IMR-90 (cell line): ENCODE measurements around the gene PIM3. TPM values are rescaled to one million over a fixed set of nuclear protein-coding genes. Genes with fewer than 3 reads are reported as not detected.

Experiments used
- ATAC-seq: fragments of 200-7000 bp; cut with Tn5 transposase; 2 replicates; pipeline ENCODE4 v1.9.1; 2020; ENCODE audit warnings: low read depth, mild to moderate bottlenecking, moderate library complexity
- BruUV-seq: library from RNA; stranded (reverse); fragments of 400-500 nt; replicated peaks from 2 replicates; lab custom pipeline; 2021; lab: Mats Ljungman, UMichigan
- CTCF ChIA-PET: fragments of 300-600 bp; formaldehyde crosslinking; extraction: SDS; loops from one replicate; lab custom pipeline; 2021; ENCODE audit warnings: antibody characterized with exemption; lab: Yijun Ruan, JAX
- POLR2A ChIA-PET: fragments of 300-600 bp; sonication (Branson Sonifier 250); formaldehyde crosslinking; loops from one replicate; lab custom pipeline; 2022; ENCODE audit warnings: antibody characterized with exemption; ENCODE audit not compliant: unreplicated experiment; lab: Charles Lee
- DNase-seq: peaks from one replicate; pipeline ENCODE4 v3.0.0; 2013
- H2AFZ ChIP-seq: replicated peaks from 2 replicates; pipeline ENCODE3; 2013; ENCODE audit warnings: low read length, mild to moderate bottlenecking; ENCODE audit not compliant: poor library complexity
- H2AK5ac ChIP-seq: 2 replicates; pipeline ENCODE4 v1.6.1; 2013; ENCODE audit warnings: low read depth, low read length, inconsistent platforms
- H2AK9ac ChIP-seq: replicated peaks from 2 replicates; pipeline ENCODE3; 2013; ENCODE audit warnings: mild to moderate bottlenecking, low read depth, low read length, moderate library complexity; ENCODE audit not compliant: poor library complexity
- H2BK120ac ChIP-seq: 2 replicates; pipeline ENCODE4 v1.6.1; 2013; ENCODE audit warnings: low read depth, low read length, inconsistent platforms
- H2BK15ac ChIP-seq: 3 replicates; pipeline ENCODE4 v1.6.1; 2013; ENCODE audit warnings: low read depth, low read length, inconsistent platforms
- H2BK20ac ChIP-seq: 2 replicates; pipeline ENCODE4 v1.6.1; 2013; ENCODE audit warnings: low read depth, mild to moderate bottlenecking, inconsistent platforms, low read length, moderate library complexity
- H2BK5ac ChIP-seq: 2 replicates; pipeline ENCODE4 v1.6.1; 2013; ENCODE audit warnings: mild to moderate bottlenecking, low read depth, low read length, inconsistent platforms; ENCODE audit not compliant: poor library complexity, severe bottlenecking
- H3K14ac ChIP-seq: replicated peaks from 2 replicates; pipeline ENCODE4 v1.6.1; 2013; ENCODE audit warnings: low read depth, low read length, inconsistent platforms
- H3K18ac ChIP-seq: 2 replicates; pipeline ENCODE4 v1.6.1; 2013; ENCODE audit warnings: low read depth, low read length, control low read depth
- H3K23ac ChIP-seq: 2 replicates; pipeline ENCODE4 v1.6.1; 2013; ENCODE audit warnings: low read depth, low read length, inconsistent platforms
- H3K27ac ChIP-seq: 2 replicates; pipeline ENCODE4 v1.5.1; 2013; ENCODE audit warnings: mild to moderate bottlenecking, control low read depth, low read length; ENCODE audit not compliant: insufficient read depth
- H3K27me3 ChIP-seq: 2 replicates; pipeline ENCODE4 v1.6.1; 2013; ENCODE audit warnings: low read length; ENCODE audit not compliant: control insufficient read depth, insufficient read depth
- H3K36me3 ChIP-seq: 2 replicates; pipeline ENCODE4 v1.6.1; 2013; ENCODE audit warnings: low read length, mixed read lengths; ENCODE audit not compliant: control insufficient read depth, insufficient read depth
- H3K4ac ChIP-seq: 2 replicates; pipeline ENCODE4 v1.6.1; 2013; ENCODE audit warnings: low read depth, low read length, inconsistent platforms
- H3K4me1 ChIP-seq: 2 replicates; pipeline ENCODE4 v1.6.1; 2013; ENCODE audit warnings: low read length, mixed read lengths; ENCODE audit not compliant: control insufficient read depth, insufficient read depth
- H3K4me2 ChIP-seq: 2 replicates; pipeline ENCODE4 v1.6.1; 2013; ENCODE audit warnings: low read depth, mild to moderate bottlenecking, control low read depth, low read length, moderate library complexity
- H3K4me3 ChIP-seq: 2 replicates; pipeline ENCODE4 v1.5.1; 2013; ENCODE audit warnings: low read depth, mild to moderate bottlenecking, control low read depth, low read length, moderate library complexity; ENCODE audit not compliant: insufficient read depth
- H3K56ac ChIP-seq: 2 replicates; pipeline ENCODE4 v1.6.1; 2013; ENCODE audit warnings: low read length, inconsistent platforms; ENCODE audit not compliant: insufficient read depth; ENCODE audit errors: extremely low read depth
- H3K79me1 ChIP-seq, 2 experiments: 2 replicates each; pipeline ENCODE4 v1.6.1; 2013; ENCODE audit warnings: low read length in 2 of 2, inconsistent platforms in 1 of 2, low read depth in 1 of 2
- H3K9ac ChIP-seq: 2 replicates; pipeline ENCODE4 v1.6.1; 2013; ENCODE audit warnings: low read depth, low read length, control low read depth
- H3K9me1 ChIP-seq: 2 replicates; pipeline ENCODE4 v1.6.1; 2013; ENCODE audit warnings: low read length, inconsistent platforms; ENCODE audit not compliant: insufficient read depth
- H3K9me3 ChIP-seq: 2 replicates; pipeline ENCODE4 v1.6.1; 2013; ENCODE audit warnings: low read length; ENCODE audit not compliant: control insufficient read depth, insufficient read depth
- H4K20me1 ChIP-seq: 2 replicates; pipeline ENCODE4 v1.6.1; 2013; ENCODE audit warnings: low read length, inconsistent platforms; ENCODE audit not compliant: insufficient read depth
- H4K5ac ChIP-seq: 2 replicates; pipeline ENCODE4 v1.6.1; 2013; ENCODE audit warnings: mild to moderate bottlenecking, low read depth, low read length, control low read depth
- H4K8ac ChIP-seq, 2 experiments: 2 replicates each; pipeline ENCODE4 v1.6.1; 2013; ENCODE audit warnings: low read depth in 2 of 2, low read length in 2 of 2, control low read depth in 1 of 2, inconsistent platforms in 1 of 2
- H4K91ac ChIP-seq: 2 replicates; pipeline ENCODE4 v1.6.1; 2013; ENCODE audit warnings: low read depth, low read length, inconsistent platforms; ENCODE audit not compliant: insufficient read depth
- RAD21 ChIP-seq: IDR thresholded peaks from 2 replicates; pipeline ENCODE4 v1.6.1; 2012; ENCODE audit warnings: low read length, improper control_type of control experiment
- SMC3 ChIP-seq: fragments of 150-350 bp; IDR thresholded peaks from 2 replicates; pipeline ENCODE4 v1.6.1; 2016; ENCODE audit warnings: low read depth, mild to moderate bottlenecking, antibody characterized with exemption, low read length, moderate library complexity
- WGBS, 2 experiments: methylation state at CpG; one replicate each; pipeline versions ENCODE4 v1.1.5 to v1.1.7; 2013; ENCODE audit warnings: missing lambda C conversion rate in 2 of 2; ENCODE audit not compliant: insufficient read length in 1 of 2; ENCODE audit errors: extremely low coverage in 2 of 2; 5-methylcytosine and 5-hydroxymethylcytosine counted together
- dilution Hi-C: fragments of 300-500 bp; cut with HindIII; formaldehyde crosslinking; loops from one replicate; pipeline ENCODE4 v1.14.3; 2018; ENCODE audit warnings: low sequenced_read_pairs; ENCODE audit not compliant: unreplicated experiment
- in situ Hi-C: fragments of 300-500 bp; cut with MboI; formaldehyde crosslinking; loops from 3 replicates; pipeline ENCODE4 v1.14.3; 2019; ENCODE audit warnings: low sequenced_read_pairs, inconsistent platforms, mixed read lengths
- intact Hi-C: fragments of 100-400 bp; cut with micrococcal nuclease; formaldehyde crosslinking; loops from 2 replicates; pipeline ENCODE4 v1.10.0; 2022
- polyA plus RNA-seq, 3 experiments: library from polyadenylated mRNA; depleted of rRNA; stranded (reverse); fragments of >200 nt; gene quantifications; 2 replicates each; pipeline ENCODE4 v1.2.3, GENCODE V29; 2012; ENCODE audit warnings: low replicate concordance in 1 of 3
- total RNA-seq: library from RNA; depleted of rRNA; stranded (reverse); fragments of >200 nt; gene quantifications from 2 replicates; pipeline ENCODE4 v1.2.3, GENCODE V29; 2012

The PIM3 gene
- total and polyA plus RNA-seq, 2 of the 4 experiments (the other 2 are of a cell fraction), result 8.6 to 24.7 TPM

- 80% methylated on average over 1 of the region's 10 CpGs; no CpG with 5 or more reads in 1 of the 2 experiments for WGBS, 2 experiments
- DNase-seq, result no peak
- Histone ChIP-seq H4K8ac (no peak overlapping the region), H3K9ac (no peak overlapping the region), H3K79me1 (no peaks in the 10 kb centered on the region), H2BK5ac (no peak overlapping the region), H4K91ac (no peak overlapping the region), H3K18ac (no peak overlapping the region), H3K4ac (no peak overlapping the region), H3K56ac (no peak overlapping the region), H2BK15ac (no peak overlapping the region), H3K14ac (no peak overlapping the region), H3K9me3 (peaks cover 14% of the 10 kb centered on the region), H3K27ac (no peak overlapping the region), H3K27me3 (peaks cover 11% of the 10 kb centered on the region; the same call in 1 of the 2 replicates), H3K9me1 (peaks cover 4% of the 10 kb centered on the region; the same call in 1 of the 2 replicates), H2BK20ac (no peak overlapping the region), H2AFZ (no peak overlapping the region), H3K23ac (no peak overlapping the region), H3K4me3 (no peak overlapping the region), H3K36me3 (no peaks in the 10 kb centered on the region), H4K20me1 (no peaks in the 10 kb centered on the region), H2AK5ac (no peak overlapping the region), H3K4me2 (no peak overlapping the region), H4K5ac (no peak overlapping the region), H2BK120ac (no peak overlapping the region), H3K4me1 (peaks cover 2% of the 10 kb centered on the region; the same call in 1 of the 2 replicates), H2AK9ac (no peak overlapping the region)
- in situ Hi-C loops (no loop called here), intact Hi-C loops (no loop called here), dilution Hi-C loops (no loop called here)
- TF ChIP-seq SMC3 (no peak), RAD21 (no peak)
- no TSS peak for BruUV-seq
- POLR2A ChIA-PET, result no interaction called here
- ATAC-seq, result no peak
- CTCF ChIA-PET, result interaction anchor here (1.0 kb wide), 1 partner anchor 35 kb away, joined by 4 read pairs; no protein-coding TSS in a partner anchor
Observed at GRCh38 chr22:49995361-49996118, 35.0 kb downstream of the PIM3 start.
